IPS-18c (cell line): Measurements from ENCODE around the gene MMD.

Source experiments
- H3K4me3 ChIP-seq: 2 replicates; pipeline ENCODE4 v1.7.0; 2013; ENCODE audit warnings: low read depth, mild to moderate bottlenecking, low read length, moderate library complexity; ENCODE audit not compliant: insufficient read depth
- H3K9me3 ChIP-seq: one replicate; pipeline ENCODE4 v1.6.1; 2013; ENCODE audit warnings: mild to moderate bottlenecking, low read length, moderate library complexity; ENCODE audit not compliant: control insufficient read depth, insufficient read depth

The MMD gene

DNA sequence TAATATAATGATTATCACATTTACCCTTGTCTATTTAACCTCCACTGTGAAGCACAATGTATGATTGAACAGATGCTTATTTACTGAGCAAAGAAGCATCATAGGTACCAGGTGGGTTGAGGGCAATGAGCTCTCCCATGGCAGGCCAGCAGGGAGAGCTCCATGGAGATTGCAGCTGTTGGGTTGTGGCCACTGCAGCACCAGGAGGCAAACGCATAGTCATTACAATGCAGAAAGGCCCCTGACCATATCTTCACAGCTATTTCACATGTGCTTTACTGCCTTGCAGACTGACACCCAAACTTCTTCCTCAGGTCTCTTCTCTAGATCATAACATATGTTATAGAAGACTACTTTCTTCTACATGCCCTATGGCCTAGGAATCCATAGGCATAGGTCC is 75.0 kb downstream of the MMD start:
- Histone ChIP-seq H3K4me3 (no peak overlapping the region), H3K9me3 (no peaks in the 10 kb centered on the region)

- Histone ChIP-seq H3K9me3 (no peaks in the 10 kb centered on the region), H3K4me3 (no peak overlapping the region)
These were observed 76.5 kb downstream of the MMD start for GRCh38 chr17:55345132-55345531.

DNA sequence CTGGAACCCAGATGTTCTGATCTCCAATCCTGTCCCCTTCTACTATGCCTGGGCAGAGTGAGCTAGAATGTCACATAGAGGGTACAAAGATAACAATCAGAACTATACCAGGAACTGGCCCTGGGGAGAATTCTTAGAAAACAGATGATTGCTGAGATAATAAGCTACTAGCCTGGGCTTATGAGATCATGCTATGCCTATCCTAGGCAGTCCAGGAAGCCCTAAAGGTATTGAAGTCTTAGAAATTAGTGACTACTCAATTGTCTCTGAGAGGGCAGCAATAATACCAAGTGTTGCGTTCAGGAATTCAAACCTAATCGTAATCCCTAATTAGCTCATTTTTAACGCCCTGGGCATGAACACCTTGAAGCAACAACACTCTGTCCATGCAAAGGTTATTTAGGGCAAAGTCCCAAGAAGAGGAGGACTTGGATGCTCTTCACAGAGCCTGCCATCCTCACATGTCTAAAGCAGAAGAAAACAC is 77.1 kb downstream of the MMD start:
- Histone ChIP-seq H3K9me3 (no peaks in the 10 kb centered on the region), H3K4me3 (no peak overlapping the region)

- no peaks in the 10 kb centered on the region for H3K9me3 ChIP-seq
- no peak overlapping the region for H3K4me3 ChIP-seq
These were observed 77.6 kb downstream of the MMD start for GRCh38 chr17:55343900-55344513.

DNA sequence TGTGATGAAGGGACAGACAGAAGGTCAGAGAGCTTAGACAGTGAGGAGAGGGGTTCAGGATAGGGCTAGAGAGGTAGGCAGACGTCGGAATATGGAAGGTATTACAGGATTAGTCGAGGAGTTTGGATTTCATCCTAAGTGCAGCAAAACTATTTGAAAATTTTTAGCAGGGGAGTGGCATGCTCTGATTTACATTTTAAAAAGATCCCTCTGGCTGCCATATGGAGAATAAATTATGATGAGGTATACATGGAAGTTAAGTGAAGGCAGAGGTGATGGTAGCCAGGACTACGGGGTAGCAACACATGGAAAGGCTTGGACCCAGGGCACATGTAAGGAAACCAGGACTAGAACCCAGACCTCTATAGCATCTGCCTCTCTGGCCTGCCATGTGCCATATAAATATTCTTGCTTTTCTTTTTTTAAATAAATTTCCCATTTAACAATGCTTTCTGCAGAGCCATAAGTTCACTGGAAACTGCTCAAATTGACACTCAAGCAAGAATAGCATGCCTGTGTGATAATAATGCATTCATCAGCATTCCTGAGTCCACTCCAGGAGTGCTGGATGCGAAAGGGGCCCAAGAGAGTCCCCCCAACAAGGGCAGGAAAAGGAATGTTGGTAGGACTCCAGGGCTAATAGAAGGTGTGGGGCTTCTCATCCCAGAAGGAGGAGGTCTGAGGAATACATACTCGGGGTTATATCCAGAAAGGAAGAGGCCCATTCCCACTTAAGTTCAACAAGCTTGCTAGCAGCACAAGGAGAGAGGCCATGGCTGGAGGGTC is 78.6 kb downstream of the MMD start:
- Histone ChIP-seq H3K9me3 (no peaks in the 10 kb centered on the region), H3K4me3 (no peak overlapping the region)
